Astrocyte of the hippocampus (primary cell): ENCODE measurements around the gene MRPL21.
A peak's percentile ranks its signal among the peaks of the same experiment; 100 is the strongest.

Experiments
- DNase-seq: peaks from one replicate; pipeline ENCODE4 v3.0.0; 2011; ENCODE audit warnings: low read depth, low spot score

MRPL21 gene

DNA sequence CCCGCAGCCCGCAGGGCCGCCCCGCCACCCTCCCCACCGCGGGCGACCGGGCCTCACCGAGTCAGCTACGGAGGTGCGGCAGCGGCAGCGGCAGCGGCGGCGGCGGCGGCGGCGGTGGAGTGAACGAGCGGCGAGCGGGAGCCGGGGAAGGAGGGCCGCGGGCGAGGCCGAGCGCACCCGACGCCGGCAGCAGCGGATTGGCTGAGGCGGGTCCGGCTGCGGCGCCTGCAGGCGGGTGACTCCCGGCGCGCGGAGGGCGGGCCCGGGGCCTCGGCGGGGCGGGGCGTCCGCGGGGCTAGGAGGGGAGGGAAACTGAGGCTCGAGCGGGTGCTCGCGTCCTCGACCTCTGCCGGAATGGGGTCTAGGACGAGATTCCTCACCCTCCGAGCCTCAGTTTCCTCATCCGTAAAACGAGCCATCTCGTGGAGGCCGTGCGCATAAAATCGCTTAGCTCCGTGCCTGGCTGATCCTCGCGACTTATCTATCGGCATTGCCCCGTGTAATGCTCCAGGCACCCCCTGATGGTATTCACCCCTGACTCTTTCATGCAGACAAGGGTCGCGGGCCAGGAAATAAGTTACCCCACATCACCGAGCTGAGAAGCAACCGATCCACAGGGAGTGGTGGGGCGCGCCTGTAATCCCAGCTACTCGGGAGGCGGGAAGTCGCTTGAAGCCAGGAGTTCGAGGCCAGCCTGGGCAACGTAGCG lies 61.8 kb downstream of the MRPL21 start, which contains the start of gene CPT1A:
CPT1A (minus strand) TSS at position 199 of the 709 bp plus-strand sequence. CDS start 26,442 bp downstream, outside the sequence.
- DNase-seq = peak; percentile 90
